ENCODE measurements around the gene ZNF423.

DNA sequence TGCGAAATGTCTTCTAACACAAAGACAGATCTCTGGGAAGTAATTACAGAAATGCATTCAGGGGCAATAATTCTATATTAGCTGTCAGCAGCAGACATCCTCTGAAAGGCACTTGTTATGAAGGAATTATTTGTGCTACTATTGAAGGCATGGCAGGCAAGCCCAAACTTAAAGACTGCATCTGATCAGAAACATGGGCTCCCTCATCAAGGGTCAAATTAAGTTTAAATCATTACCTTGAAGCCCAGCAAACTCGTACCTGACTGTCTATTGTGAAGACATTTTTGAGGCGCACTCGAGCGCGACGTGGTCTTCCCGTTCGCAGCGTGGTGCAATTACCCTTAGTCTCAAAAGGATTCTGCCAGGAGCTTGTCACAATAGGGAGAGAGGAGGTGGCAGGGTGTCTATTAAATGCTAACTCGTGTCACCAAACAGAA, 110.6 kb downstream of the ZNF423 start:
- no peak for TF ChIP-seq CREB1 (CRISPR knock-in tag; IDR thresholded peaks at IDR 0.05; ENCODE audit: low read depth)
- TF ChIP-seq, protein P1, sequence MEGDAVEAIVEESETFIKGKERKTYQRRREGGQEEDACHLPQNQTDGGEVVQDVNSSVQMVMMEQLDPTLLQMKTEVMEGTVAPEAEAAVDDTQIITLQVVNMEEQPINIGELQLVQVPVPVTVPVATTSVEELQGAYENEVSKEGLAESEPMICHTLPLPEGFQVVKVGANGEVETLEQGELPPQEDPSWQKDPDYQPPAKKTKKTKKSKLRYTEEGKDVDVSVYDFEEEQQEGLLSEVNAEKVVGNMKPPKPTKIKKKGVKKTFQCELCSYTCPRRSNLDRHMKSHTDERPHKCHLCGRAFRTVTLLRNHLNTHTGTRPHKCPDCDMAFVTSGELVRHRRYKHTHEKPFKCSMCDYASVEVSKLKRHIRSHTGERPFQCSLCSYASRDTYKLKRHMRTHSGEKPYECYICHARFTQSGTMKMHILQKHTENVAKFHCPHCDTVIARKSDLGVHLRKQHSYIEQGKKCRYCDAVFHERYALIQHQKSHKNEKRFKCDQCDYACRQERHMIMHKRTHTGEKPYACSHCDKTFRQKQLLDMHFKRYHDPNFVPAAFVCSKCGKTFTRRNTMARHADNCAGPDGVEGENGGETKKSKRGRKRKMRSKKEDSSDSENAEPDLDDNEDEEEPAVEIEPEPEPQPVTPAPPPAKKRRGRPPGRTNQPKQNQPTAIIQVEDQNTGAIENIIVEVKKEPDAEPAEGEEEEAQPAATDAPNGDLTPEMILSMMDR (conservative IDR thresholded peaks at IDR 0.05; ENCODE audit: low read depth in 2 of 2), result no peak
- TF ChIP-seq EZH2 (IDR thresholded peaks at IDR 0.05; ENCODE audit: low read depth, unreplicated experiment), result no peak
- TF ChIP-seq EZH2phosphoT487 (IDR thresholded peaks at IDR 0.05; ENCODE audit: unreplicated experiment), result no peak
- no peak for TF ChIP-seq POLR2AphosphoS5 (IDR thresholded peaks at IDR 0.05; ENCODE audit: low read depth)
- no peak for TF ChIP-seq NANOG (IDR thresholded peaks at IDR 0.05; ENCODE audit: borderline replicate concordance)
- no peak for TF ChIP-seq ZNF331 (CRISPR knock-in tag; IDR thresholded peaks at IDR 0.05; ENCODE audit: low read depth)
- TF ChIP-seq ZNF114 (CRISPR knock-in tag; IDR thresholded peaks at IDR 0.05), result no peak
- no peak for TF ChIP-seq JUNB (IDR thresholded peaks at IDR 0.05; ENCODE audit: unreplicated experiment)
- TF ChIP-seq, protein P2, sequence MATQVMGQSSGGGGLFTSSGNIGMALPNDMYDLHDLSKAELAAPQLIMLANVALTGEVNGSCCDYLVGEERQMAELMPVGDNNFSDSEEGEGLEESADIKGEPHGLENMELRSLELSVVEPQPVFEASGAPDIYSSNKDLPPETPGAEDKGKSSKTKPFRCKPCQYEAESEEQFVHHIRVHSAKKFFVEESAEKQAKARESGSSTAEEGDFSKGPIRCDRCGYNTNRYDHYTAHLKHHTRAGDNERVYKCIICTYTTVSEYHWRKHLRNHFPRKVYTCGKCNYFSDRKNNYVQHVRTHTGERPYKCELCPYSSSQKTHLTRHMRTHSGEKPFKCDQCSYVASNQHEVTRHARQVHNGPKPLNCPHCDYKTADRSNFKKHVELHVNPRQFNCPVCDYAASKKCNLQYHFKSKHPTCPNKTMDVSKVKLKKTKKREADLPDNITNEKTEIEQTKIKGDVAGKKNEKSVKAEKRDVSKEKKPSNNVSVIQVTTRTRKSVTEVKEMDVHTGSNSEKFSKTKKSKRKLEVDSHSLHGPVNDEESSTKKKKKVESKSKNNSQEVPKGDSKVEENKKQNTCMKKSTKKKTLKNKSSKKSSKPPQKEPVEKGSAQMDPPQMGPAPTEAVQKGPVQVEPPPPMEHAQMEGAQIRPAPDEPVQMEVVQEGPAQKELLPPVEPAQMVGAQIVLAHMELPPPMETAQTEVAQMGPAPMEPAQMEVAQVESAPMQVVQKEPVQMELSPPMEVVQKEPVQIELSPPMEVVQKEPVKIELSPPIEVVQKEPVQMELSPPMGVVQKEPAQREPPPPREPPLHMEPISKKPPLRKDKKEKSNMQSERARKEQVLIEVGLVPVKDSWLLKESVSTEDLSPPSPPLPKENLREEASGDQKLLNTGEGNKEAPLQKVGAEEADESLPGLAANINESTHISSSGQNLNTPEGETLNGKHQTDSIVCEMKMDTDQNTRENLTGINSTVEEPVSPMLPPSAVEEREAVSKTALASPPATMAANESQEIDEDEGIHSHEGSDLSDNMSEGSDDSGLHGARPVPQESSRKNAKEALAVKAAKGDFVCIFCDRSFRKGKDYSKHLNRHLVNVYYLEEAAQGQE (IDR thresholded peaks at IDR 0.05; ENCODE audit: unreplicated experiment), result no peak
- TF ChIP-seq, protein P3, sequence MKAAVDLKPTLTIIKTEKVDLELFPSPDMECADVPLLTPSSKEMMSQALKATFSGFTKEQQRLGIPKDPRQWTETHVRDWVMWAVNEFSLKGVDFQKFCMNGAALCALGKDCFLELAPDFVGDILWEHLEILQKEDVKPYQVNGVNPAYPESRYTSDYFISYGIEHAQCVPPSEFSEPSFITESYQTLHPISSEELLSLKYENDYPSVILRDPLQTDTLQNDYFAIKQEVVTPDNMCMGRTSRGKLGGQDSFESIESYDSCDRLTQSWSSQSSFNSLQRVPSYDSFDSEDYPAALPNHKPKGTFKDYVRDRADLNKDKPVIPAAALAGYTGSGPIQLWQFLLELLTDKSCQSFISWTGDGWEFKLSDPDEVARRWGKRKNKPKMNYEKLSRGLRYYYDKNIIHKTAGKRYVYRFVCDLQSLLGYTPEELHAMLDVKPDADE (IDR thresholded peaks at IDR 0.05), result no peak
